H1 (cell line): Measurements from ENCODE around the gene INSYN1.

Experiments used
- CTCF ChIP-seq, 3 experiments: IDR thresholded peaks; 1 replicate in 2 of 3; 2 replicates in 1 of 3; pipeline versions ENCODE4 v1.5.1 to v1.6.1; 2011; ENCODE audit warnings: low read length in 3 of 3, mild to moderate bottlenecking in 3 of 3, inconsistent platforms in 2 of 3, low read depth in 1 of 3, moderate library complexity in 1 of 3; ENCODE audit not compliant: insufficient read depth in 1 of 3; ENCODE audit errors: control extremely low read depth in 1 of 3
- POLR2A ChIP-seq, 2 experiments: IDR thresholded peaks; 1 replicate in 1 of 2; 2 replicates in 1 of 2; pipeline ENCODE4 v1.6.1; 2011; ENCODE audit warnings: low read depth in 2 of 2, low read length in 2 of 2, mild to moderate bottlenecking in 2 of 2; ENCODE audit errors: control extremely low read depth in 1 of 2
- POLR2AphosphoS5 ChIP-seq: IDR thresholded peaks from 2 replicates; pipeline ENCODE4 v1.6.1; 2011; ENCODE audit warnings: low read depth, low read length

- no peak for TF ChIP-seq POLR2A (IDR thresholded peaks at IDR 0.05; ENCODE audit: control extremely low read depth in 1 of 2, low read depth in 2 of 2, low read length in 2 of 2)
- TF ChIP-seq CTCF (IDR thresholded peaks at IDR 0.05; ENCODE audit: control extremely low read depth in 1 of 3, insufficient read depth in 1 of 3, low read depth in 1 of 3, low read length in 3 of 3), result no peak
- TF ChIP-seq POLR2AphosphoS5, result no peak
Observed at GRCh38 chr15:73755481-73755880, 2.3 kb upstream of the INSYN1 start.
